SU-DHL-6 (cell line): ENCODE results near the gene LOXL1.

Experiments
- H2AFZ ChIP-seq: fragments of 200-600 bp; sonication (generic); 2 replicates; pipeline ENCODE4 v1.6.1; 2014; ENCODE audit warnings: low read depth, mild to moderate bottlenecking, moderate library complexity, mixed read lengths, antibody characterized with exemption, low read length; ENCODE audit not compliant: severe bottlenecking
- H3F3A ChIP-seq: fragments of 200-600 bp; shearing (Covaris generic); 2 replicates; pipeline ENCODE4 v1.6.0; 2016; ENCODE audit warnings: antibody characterized with exemption, mild to moderate bottlenecking; ENCODE audit not compliant: insufficient read depth
- H3K27ac ChIP-seq: fragments of 200-600 bp; sonication (generic); 2 replicates; pipeline ENCODE4 v1.5.1; 2016; ENCODE audit warnings: low read depth, mild to moderate bottlenecking, low read length, moderate library complexity, mixed read lengths
- H3K27me3 ChIP-seq: fragments of 200-600 bp; sonication (generic), shearing (Covaris generic); 2 replicates; pipeline ENCODE4 v1.6.0; 2014; ENCODE audit warnings: mild to moderate bottlenecking, low read length
- H3K36me3 ChIP-seq: fragments of 200-600 bp; sonication (generic); 2 replicates; pipeline ENCODE4 v1.6.1; 2014; ENCODE audit warnings: mild to moderate bottlenecking, low read length, mixed read lengths
- H3K4me2 ChIP-seq: fragments of 300-600, 200-600 bp; shearing (Covaris generic), sonication (generic); 2 replicates; pipeline ENCODE4 v1.6.0; 2014; ENCODE audit warnings: low read length, low read depth, mild to moderate bottlenecking; ENCODE audit not compliant: poor library complexity, severe bottlenecking
- H3K4me3 ChIP-seq: fragments of 200-600 bp; sonication (generic); 2 replicates; pipeline ENCODE4 v1.5.1; 2014; ENCODE audit warnings: antibody characterized with exemption, low read length, mild to moderate bottlenecking, mixed read lengths; ENCODE audit not compliant: insufficient read depth, poor library complexity, severe bottlenecking
- H3K79me2 ChIP-seq: fragments of 200-600 bp; sonication (generic); 2 replicates; pipeline ENCODE4 v1.6.1; 2014; ENCODE audit warnings: mild to moderate bottlenecking, low read length, moderate library complexity; ENCODE audit not compliant: insufficient read depth
- H3K9ac ChIP-seq: fragments of 200-600 bp; sonication (generic); 2 replicates; pipeline ENCODE4 v1.7.0; 2014; ENCODE audit warnings: mild to moderate bottlenecking, low read length
- H3K9me2 ChIP-seq: fragments of 200-600 bp; sonication (generic); replicated peaks from 2 replicates; pipeline ENCODE4 v1.6.1; 2014; ENCODE audit warnings: low read length; ENCODE audit not compliant: insufficient read depth
- H3K9me3 ChIP-seq: fragments of 200-600 bp; sonication (generic); 2 replicates; pipeline ENCODE4 v1.6.1; 2014; ENCODE audit warnings: low read length, mixed read lengths; ENCODE audit not compliant: insufficient read depth
- H4K20me1 ChIP-seq: fragments of 200-600 bp; sonication (generic); 2 replicates; pipeline ENCODE4 v1.6.1; 2014; ENCODE audit warnings: low read depth, mild to moderate bottlenecking, antibody characterized with exemption, low read length, moderate library complexity, mixed read lengths
- EZH2phosphoT487 ChIP-seq: fragments of 200-600 bp; sonication (generic), shearing (Covaris generic); conservative IDR thresholded peaks from 2 replicates; pipeline ENCODE4 v1.6.1; 2018; ENCODE audit warnings: mild to moderate bottlenecking, antibody characterized with exemption, low read length, moderate library complexity, mixed read lengths
- TF ChIP-seq, protein P1 (sequence below): fragments of 200-600 bp; sonication (generic); IDR thresholded peaks from one replicate; pipeline ENCODE4 v1.5.1; 2017; ENCODE audit warnings: antibody characterized with exemption, mild to moderate bottlenecking, low read length, moderate library complexity; ENCODE audit not compliant: insufficient read depth, poor library complexity, severe bottlenecking

The LOXL1 gene

GRCh38 chr15:73946795-73947370 lies 20.6 kb downstream of the LOXL1 start:
- Histone ChIP-seq H3K9me3 (no peaks in the 10 kb centered on the region), H3K27me3 (no peaks in the 10 kb centered on the region), H2AFZ (no peak overlapping the region), H3K27ac (no peak overlapping the region), H3K9me2 (no peaks in the 10 kb centered on the region), H3K36me3 (no peaks in the 10 kb centered on the region), H3F3A (no peaks in the 10 kb centered on the region), H3K4me2 (no peak overlapping the region), H3K4me3 (no peak overlapping the region), H4K20me1 (no peaks in the 10 kb centered on the region), H3K79me2 (no peaks in the 10 kb centered on the region), H3K9ac (no peak overlapping the region)
- TF ChIP-seq, protein P1, sequence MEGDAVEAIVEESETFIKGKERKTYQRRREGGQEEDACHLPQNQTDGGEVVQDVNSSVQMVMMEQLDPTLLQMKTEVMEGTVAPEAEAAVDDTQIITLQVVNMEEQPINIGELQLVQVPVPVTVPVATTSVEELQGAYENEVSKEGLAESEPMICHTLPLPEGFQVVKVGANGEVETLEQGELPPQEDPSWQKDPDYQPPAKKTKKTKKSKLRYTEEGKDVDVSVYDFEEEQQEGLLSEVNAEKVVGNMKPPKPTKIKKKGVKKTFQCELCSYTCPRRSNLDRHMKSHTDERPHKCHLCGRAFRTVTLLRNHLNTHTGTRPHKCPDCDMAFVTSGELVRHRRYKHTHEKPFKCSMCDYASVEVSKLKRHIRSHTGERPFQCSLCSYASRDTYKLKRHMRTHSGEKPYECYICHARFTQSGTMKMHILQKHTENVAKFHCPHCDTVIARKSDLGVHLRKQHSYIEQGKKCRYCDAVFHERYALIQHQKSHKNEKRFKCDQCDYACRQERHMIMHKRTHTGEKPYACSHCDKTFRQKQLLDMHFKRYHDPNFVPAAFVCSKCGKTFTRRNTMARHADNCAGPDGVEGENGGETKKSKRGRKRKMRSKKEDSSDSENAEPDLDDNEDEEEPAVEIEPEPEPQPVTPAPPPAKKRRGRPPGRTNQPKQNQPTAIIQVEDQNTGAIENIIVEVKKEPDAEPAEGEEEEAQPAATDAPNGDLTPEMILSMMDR, result no peak

DNA sequence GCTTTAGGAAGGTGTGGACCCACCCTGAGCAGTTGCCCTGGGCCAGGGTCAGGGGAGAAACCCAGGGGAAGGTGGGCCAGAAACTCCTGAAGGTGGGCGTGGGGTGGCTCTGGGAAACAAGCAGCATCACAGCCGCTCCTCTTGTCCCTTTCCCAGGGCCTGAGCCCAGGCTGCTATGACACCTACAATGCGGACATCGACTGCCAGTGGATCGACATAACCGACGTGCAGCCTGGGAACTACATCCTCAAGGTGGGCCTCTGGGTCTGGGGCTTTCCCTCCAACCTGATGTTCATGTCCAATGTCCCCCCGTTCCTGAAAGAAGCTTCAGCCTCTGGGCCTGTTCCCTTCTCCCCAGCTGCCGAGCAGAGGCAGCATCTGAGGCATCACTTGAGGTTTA lies 21.4 kb downstream of the LOXL1 start:
- Histone ChIP-seq H3K36me3 (no peaks in the 10 kb centered on the region), H2AFZ (no peak overlapping the region), H3K79me2 (no peaks in the 10 kb centered on the region), H3K4me2 (no peak overlapping the region), H3K9me2 (no peaks in the 10 kb centered on the region), H3K9me3 (no peaks in the 10 kb centered on the region), H3F3A (no peaks in the 10 kb centered on the region), H4K20me1 (no peaks in the 10 kb centered on the region), H3K9ac (no peak overlapping the region), H3K27ac (no peak overlapping the region), H3K4me3 (no peak overlapping the region), H3K27me3 (no peaks in the 10 kb centered on the region)
- TF ChIP-seq EZH2phosphoT487, result no peak
- TF ChIP-seq, protein P1, result no peak

GRCh38 chr15:73948396-73948795 lies 22.1 kb downstream of the LOXL1 start:
- Histone ChIP-seq H3F3A (no peaks in the 10 kb centered on the region), H3K4me3 (no peak overlapping the region), H3K9ac (no peak overlapping the region), H3K9me3 (no peaks in the 10 kb centered on the region), H3K79me2 (no peaks in the 10 kb centered on the region), H3K27me3 (no peaks in the 10 kb centered on the region), H2AFZ (no peak overlapping the region), H4K20me1 (no peaks in the 10 kb centered on the region), H3K36me3 (no peaks in the 10 kb centered on the region), H3K4me2 (no peak overlapping the region), H3K9me2 (no peaks in the 10 kb centered on the region), H3K27ac (no peak overlapping the region)
- no peak for TF ChIP-seq EZH2phosphoT487
- TF ChIP-seq, protein P1, result no peak
